HG02943 (cell line): ENCODE measurements around the gene UBE2Z.
"Not testable (repeated sequence)": the region's sequence is repeated elsewhere in the genome, so short reads cannot be mapped to it uniquely, and the experiment has no call there.

ENCODE experiments used
- ATAC-seq: cut with Tn5 transposase; IDR thresholded peaks from one replicate; pipeline ENCODE4 v1.9.1; 2021; ENCODE audit warnings: mild to moderate bottlenecking, low read depth, moderate library complexity; ENCODE audit not compliant: unreplicated experiment

Gene UBE2Z

DNA sequence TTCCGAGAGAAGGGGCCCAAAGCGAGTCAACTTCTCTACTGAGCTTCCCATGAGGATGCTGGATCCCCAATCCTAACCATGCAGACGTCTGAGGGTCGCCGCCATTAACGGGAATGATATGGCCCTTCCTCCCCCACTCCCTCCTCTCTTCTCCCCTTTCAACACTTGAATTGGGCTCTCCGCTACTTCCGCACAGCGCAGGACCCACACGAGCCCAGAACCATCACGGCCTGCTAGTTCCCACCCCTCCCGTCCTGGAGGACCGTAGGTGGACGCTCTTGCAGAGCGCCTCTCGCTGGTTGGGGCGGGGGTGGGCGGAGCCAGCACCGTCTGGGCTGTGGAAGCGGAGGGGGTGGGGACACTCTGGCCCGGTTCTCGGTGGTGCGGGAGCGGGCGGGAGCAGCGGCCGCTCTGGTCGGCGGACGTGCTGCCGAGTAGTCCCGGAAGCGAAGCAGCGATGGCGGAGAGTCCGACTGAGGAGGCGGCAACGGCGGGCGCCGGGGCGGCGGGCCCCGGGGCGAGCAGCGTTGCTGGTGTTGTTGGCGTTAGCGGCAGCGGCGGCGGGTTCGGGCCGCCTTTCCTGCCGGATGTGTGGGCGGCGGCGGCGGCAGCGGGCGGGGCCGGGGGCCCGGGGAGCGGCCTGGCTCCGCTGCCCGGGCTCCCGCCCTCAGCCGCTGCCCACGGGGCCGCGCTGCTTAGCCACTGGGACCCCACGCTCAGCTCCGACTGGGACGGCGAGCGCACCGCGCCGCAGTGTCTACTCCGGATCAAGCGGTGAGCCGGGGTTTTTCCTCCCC, at the start of gene UBE2Z:
Gene UBE2Z, plus strand, starts transcription at position 361 of the 797 bp plus-strand sequence. Its CDS starts 97 bp downstream, at position 458.
- ATAC-seq = peak; percentile 72

DNA sequence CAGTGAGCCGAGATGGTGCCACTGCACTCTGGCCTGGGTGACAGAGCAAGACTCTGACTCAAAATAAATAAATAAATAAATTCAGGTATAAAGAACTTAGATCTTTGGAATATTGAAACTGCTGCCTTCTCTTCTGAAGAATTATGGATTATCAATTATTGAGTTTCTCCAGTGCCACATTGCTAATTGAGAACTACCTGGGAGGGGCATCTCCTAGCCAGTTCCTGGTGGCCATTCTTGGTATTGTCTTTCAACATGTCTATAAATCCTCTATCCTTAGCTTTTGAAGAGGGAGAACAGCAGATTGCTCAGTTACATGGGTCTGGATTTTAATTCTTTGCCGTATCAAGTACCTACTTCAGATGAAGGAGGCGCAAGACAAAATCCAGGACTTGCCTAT, 48.2 kb upstream of the UBE2Z start:
- no peak for ATAC-seq

DNA sequence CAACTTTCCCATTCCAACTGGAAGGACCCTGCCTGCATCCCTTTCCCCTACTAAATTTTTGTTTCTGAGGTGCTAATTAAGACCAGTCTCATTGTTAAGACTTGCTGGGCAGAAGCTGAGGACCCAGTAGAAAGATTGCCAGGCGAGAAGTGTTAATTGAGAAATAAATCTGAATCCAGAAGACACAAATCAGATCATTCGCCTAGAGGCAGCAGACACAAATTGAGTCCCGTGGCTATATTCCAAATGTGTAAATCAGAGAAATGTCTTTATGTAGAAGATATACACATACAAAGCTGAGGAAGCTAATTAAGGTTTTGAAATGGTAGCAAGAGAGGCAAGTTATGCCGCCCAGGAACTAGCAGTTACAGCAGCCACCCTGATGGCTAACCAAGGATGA, 47.8 kb upstream of the UBE2Z start:
- no peak for ATAC-seq

GRCh38 chr17:48868916-48869500, 39.2 kb upstream of the UBE2Z start:
- ATAC-seq = no peak

GRCh38 chr17:48869821-48870318, 38.3 kb upstream of the UBE2Z start:
- ATAC-seq = no peak

GRCh38 chr17:48871035-48871550, 37.1 kb upstream of the UBE2Z start:
- ATAC-seq = no peak

- no peak for ATAC-seq
Observed at GRCh38 chr17:48871551-48872351, 36.5 kb upstream of the UBE2Z start.

GRCh38 chr17:48872409-48872808, 35.8 kb upstream of the UBE2Z start:
- not testable (repeated sequence) for ATAC-seq

DNA sequence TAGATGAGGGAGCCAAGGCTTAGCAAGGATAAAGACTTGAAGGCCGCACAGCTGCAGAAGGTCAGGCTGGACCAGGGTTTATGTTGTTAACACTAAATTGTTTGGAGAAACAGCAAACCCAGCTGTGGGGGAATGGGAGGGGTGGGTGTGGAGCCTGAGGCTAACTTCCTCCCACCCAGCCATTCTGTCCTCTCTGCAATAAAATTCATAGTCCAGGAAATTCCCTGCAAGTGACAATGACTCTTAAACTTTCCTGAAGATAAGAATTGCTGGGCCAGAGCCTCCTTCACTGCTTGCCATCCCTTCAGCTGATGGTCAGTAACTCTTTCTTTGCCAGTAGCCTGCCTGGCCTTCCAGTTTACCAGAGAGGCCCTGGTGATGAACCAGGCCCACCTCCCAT, 35.0 kb upstream of the UBE2Z start:
- ATAC-seq = no peak

- ATAC-seq = no peak
Observed at GRCh38 chr17:48873696-48874443, 34.3 kb upstream of the UBE2Z start.

GRCh38 chr17:48878920-48879898, 29.0 kb upstream of the UBE2Z start:
- no peak for ATAC-seq

DNA sequence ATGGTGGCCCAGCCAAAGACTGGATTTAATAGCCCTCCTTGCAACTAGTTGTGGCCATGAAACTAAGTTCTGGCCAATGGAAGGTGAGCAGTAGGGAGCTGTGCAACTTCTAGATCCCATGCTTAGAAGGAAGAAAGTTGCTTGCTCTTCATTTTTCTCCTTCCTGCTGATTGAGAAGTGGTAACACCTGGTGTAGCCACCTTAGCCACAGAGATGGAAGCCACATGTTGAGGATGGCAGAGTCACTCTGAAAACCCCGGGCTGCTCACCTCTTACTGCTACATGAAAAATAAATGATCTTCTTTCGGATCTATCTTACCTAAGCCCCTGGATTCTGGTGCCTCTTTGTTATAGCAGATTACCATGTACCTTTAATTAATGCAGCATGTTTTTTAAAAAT, 25.9 kb upstream of the UBE2Z start:
- no peak for ATAC-seq

DNA sequence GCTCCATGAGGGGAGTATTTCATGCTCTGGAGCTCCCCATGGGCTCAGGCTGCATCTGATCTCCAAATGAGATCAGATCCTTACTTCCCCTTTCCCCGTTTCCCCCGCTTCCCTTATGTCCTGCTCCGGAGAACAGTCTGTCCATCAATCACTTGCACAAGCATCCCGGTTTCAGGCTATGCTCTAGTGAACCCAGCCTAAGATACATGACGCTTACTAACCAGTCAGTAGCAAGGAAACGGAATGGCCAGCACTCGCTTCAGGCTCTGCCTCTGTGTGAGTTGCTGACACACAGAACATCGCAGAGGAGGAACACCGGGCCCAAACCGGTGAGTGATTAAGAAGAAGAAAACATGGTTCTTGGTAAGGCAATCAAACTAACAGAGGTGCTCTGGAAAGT, 25.0 kb upstream of the UBE2Z start:
- ATAC-seq = no peak

DNA sequence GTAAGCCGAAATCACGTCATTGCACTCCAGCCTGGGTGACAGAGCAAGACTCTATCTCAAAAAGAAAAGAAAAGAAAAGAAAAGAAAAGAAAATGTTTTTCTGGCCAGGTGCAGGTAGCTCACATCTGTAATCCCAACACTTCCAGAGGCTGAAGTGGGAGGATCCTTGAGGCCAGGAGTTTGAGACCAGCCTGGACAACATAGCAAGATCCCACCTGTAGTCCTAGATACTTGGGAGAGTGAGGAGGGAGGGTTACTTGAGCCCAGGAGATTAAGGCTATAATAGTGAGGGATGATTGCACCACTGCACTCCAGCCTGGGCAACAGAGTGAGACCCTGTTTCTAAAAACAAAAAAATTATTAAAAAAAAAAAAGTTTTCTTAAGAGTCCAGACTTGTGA, 18.1 kb upstream of the UBE2Z start:
- no peak for ATAC-seq

- no peak for ATAC-seq
Observed at GRCh38 chr17:48892940-48893645, 15.1 kb upstream of the UBE2Z start.

DNA sequence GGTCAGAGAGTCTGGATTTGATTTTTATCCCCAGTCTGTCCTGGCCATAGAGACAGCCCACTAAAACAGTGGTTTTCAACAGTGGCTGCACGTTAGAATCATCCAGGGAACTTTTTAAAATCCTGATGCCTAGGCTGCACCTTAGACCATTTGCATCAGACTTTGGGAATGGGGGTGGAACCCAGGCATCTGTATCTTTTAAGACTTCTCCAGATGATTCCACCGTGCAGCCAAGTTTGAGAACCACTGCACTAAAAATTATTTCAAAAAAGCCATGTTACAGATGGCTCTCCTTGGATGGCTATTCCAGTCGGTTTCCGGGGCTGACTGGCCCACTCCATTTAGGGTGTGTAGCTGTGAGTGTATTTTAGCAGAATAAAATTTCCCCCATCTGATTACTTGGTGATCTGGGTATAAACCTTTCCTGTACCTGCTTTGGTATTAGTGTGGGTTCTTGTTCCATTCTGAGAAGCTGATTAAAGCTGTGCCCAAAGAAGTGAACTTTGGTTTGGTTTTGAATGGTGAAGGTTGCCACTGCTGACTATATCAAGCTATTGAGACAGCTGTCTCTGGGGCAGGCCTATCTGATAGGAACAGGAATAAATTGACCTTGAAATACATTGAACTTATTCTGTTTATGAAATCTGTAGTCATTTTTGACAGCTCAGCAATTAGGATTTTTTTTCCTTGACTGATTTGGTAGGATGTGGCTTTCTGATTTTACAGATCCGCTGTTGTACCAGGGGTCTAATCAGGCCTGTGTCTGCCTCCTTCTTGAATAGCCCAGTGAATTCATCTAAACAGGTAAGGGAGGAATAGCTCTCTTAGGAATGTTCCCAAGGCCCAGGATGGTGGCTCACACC, 14.3 kb upstream of the UBE2Z start:
- no peak for ATAC-seq

DNA sequence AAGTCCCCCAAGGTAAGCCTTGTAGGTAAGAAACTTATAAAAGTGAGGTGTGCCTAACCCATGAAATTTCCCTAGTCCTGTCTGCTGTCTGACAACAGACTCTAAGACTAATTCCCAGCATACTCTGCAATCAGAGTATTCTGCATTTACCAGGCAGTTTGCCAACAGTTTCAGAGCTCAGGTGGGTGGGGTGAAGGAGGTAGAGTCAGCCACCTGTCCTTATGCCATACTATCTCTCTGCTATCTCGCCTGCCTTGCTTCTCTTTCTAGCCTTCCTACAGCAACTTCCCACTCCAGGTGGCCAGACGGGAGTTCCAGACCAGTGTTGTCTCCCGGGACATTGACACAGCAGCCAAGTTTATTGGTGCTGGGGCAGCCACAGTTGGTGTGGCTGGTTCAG, 13.3 kb upstream of the UBE2Z start:
- ATAC-seq = no peak

GRCh38 chr17:48901241-48901640, 7.0 kb upstream of the UBE2Z start:
- no peak for ATAC-seq
